Psoas muscle (tissue), 8 donors: ENCODE data around the gene LILRB2. TPM values are rescaled to one million over a fixed set of nuclear protein-coding genes. Genes with fewer than 3 reads are reported as not detected.

ENCODE experiments used
- ATAC-seq, 4 donors: fragments of 200-7000 bp; cut with Tn5 transposase; one replicate each; pipeline ENCODE4 v1.9.1; 2020; ENCODE audit warnings: moderate library complexity in 3 of 4, mild to moderate bottlenecking in 2 of 4
- DNase-seq, 2 donors: peaks; one replicate each; pipeline ENCODE4 v3.0.0-alpha.2; 2020
- H3K27ac ChIP-seq: fragments of 200-600 bp; one replicate; pipeline ENCODE4 v1.8.0; 2022
- H3K27me3 ChIP-seq, 3 donors: fragments of 200-600 bp in 1 of 3; one replicate each; pipeline versions ENCODE4 v1.6.1 to v1.8.0; 2013 to 2022; ENCODE audit warnings: low read length in 2 of 3, mild to moderate bottlenecking in 2 of 3, moderate library complexity in 1 of 3; ENCODE audit not compliant: insufficient read depth in 3 of 3
- H3K36me3 ChIP-seq, 2 donors: fragments of 200-600 bp in 1 of 2; one replicate each; pipeline versions ENCODE4 v1.6.1 to v1.8.0; 2013 to 2022; ENCODE audit warnings: low read depth in 1 of 2, mild to moderate bottlenecking in 1 of 2, moderate library complexity in 1 of 2; ENCODE audit not compliant: insufficient read depth in 1 of 2
- H3K4me1 ChIP-seq: fragments of 200-600 bp; one replicate; pipeline ENCODE4 v1.8.0; 2022
- H3K4me3 ChIP-seq: fragments of 200-600 bp; one replicate; pipeline ENCODE4 v1.8.0; 2022; ENCODE audit warnings: mild to moderate bottlenecking
- H3K9me3 ChIP-seq: fragments of 200-600 bp; one replicate; pipeline ENCODE4 v1.8.0; 2022
- WGBS, 3 donors: extraction: QIAGEN DNeasy Blood & Tissue Kit; methylation state at CpG; one replicate each; pipeline versions ENCODE4 v1.1.6 to v1.1.7; 2013; 5-methylcytosine and 5-hydroxymethylcytosine counted together
- intact Hi-C, 2 donors: fragments of 100-400 bp; cut with DNase I; formaldehyde crosslinking; loops; one replicate each; pipeline versions ENCODE4 v1.11.0 to v1.14.2; 2022
- polyA plus RNA-seq, 3 donors: library from polyadenylated mRNA; stranded (reverse); fragments of 200-250 nt; gene quantifications; one replicate each; pipeline ENCODE4 v1.2.3, GENCODE V29; 2013
- total RNA-seq, 4 donors: library from RNA; stranded (reverse); fragmentation: NEBNext Ultra II Directional in 2 of 4; extraction: Animal tissue kit (Norgen Biotek cat#: 25700) in 2 of 4; gene quantifications; one replicate each; pipeline versions ENCODE4 v1.2.1 to v1.2.4, GENCODE V29; 2021 to 2023
- TF ChIP-seq, protein P1 (sequence below): fragments of 200-600 bp; IDR thresholded peaks from one replicate; pipeline ENCODE4 v1.8.0; 2022; ENCODE audit warnings: antibody characterized with exemption
- donor health status: healthy with polysubstance abuse.
- donor health status: DM: no; HTN: no; CAD: no; lungs with moderate emphysema.
- donor health status: Bipolar disorder and iron deficiency.
- donor health status: healthy.
- donor health status: DM: yes; HTN: yes; CAD: no.
- donor health status: DM: no; HTN: no; CAD: no.
- donor health status: DM: no; HTN: no; CAD: no.
- donor health status: DM: yes; HTN: yes; CAD: no.

Gene LILRB2
- total and polyA plus RNA-seq, 7 donors, result 0.41 to 2.4 (median 1.2) TPM

DNA sequence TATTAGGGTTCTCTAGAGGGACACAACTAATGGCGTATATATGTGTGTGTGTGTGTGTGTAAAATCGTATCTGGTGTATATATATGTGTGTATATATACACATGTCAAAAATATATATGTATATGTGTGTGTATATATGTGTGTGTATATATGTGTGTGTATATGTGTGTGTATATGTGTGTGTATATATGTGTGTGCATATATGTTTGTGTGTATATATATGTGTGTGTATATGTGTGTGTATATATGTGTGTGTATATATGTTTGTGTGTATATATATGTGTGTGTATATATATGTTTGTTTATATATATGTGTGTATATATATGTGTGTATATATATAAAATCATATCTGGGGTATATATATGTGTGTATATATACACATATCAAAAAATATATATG lies 18.4 kb downstream of the LILRB2 start:
- intact Hi-C loops, result no loop called here
- H3K4me1 ChIP-seq, result no peaks in the 10 kb centered on the region
- DNase-seq (no peak), ATAC-seq (no peak)
- WGBS, 3 donors, result 83 to 92% (median 88%) methylated on average over 2 of the region's 2 CpGs
- TF ChIP-seq, protein P1, sequence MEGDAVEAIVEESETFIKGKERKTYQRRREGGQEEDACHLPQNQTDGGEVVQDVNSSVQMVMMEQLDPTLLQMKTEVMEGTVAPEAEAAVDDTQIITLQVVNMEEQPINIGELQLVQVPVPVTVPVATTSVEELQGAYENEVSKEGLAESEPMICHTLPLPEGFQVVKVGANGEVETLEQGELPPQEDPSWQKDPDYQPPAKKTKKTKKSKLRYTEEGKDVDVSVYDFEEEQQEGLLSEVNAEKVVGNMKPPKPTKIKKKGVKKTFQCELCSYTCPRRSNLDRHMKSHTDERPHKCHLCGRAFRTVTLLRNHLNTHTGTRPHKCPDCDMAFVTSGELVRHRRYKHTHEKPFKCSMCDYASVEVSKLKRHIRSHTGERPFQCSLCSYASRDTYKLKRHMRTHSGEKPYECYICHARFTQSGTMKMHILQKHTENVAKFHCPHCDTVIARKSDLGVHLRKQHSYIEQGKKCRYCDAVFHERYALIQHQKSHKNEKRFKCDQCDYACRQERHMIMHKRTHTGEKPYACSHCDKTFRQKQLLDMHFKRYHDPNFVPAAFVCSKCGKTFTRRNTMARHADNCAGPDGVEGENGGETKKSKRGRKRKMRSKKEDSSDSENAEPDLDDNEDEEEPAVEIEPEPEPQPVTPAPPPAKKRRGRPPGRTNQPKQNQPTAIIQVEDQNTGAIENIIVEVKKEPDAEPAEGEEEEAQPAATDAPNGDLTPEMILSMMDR, result no peak
- no peak overlapping the region for H3K4me3 ChIP-seq
- H3K36me3 ChIP-seq, result no peaks in the 10 kb centered on the region
- H3K27ac ChIP-seq, result no peak overlapping the region
- no peaks in the 10 kb centered on the region for H3K9me3 ChIP-seq
- H3K27me3 ChIP-seq, result no peaks in the 10 kb centered on the region

DNA sequence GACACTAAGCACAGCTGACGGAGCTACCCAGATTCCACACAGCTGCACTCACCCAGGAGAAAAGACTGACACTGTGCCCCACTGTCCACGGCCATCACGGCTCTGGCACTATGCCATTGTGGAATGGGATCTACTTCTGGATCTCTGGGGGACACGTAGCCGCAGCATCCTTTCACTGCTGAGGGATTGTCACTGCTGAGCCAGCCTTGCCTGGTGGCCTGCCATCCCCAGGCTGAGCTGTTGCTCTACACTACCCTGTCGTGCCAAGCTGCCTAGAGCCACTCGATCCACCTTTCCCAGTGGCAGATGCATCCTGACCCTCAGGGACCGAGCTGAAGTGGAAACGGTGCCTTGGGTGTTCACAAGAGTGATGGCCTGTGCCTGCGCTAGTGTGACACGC lies 18.8 kb downstream of the LILRB2 start:
- Histone ChIP-seq H3K27ac (no peak overlapping the region), H3K36me3 (no peaks in the 10 kb centered on the region), H3K4me3 (no peak overlapping the region), H3K27me3 (peaks cover 0 to 2% (median 1%) of the 10 kb centered on the region in 3 donors), H3K4me1 (no peaks in the 10 kb centered on the region), H3K9me3 (no peaks in the 10 kb centered on the region)
- ATAC-seq (no peak), DNase-seq (no peak)
- intact Hi-C loops, result no loop called here
- 52 to 55% (median 53%) methylated on average over 11 of the region's 11 CpGs for WGBS, 3 donors
- TF ChIP-seq, protein P1, result no peak

- ATAC-seq (no peak), DNase-seq (no peak)
- peaks cover 0 to 40% (median 11%) of the 10 kb centered on the region in 3 donors for H3K27me3 ChIP-seq
- no peaks in the 10 kb centered on the region for H3K9me3 ChIP-seq
- WGBS, 3 donors, result 55 to 61% (median 58%) methylated on average over 9 of the region's 9 CpGs
- no peaks in the 10 kb centered on the region for H3K36me3 ChIP-seq
- peak within 1 kb of the TSS; percentile 41 for H3K4me3 ChIP-seq
- H3K4me1 ChIP-seq, result no peaks in the 10 kb centered on the region
- intact Hi-C loops, result no loop called here
- H3K27ac ChIP-seq, result no peak within 1 kb of the TSS
- TF ChIP-seq, protein P1, result no peak
Observed at GRCh38 chr19:54257116-54257480, 23.8 kb downstream of the LILRB2 start, which contains the start of gene LILRB5. Gene LILRB5 (minus strand): TSS chr19:54257273. CDS start chr19:54257193, 80 bp downstream.

GRCh38 chr19:54256250-54257115 lies 24.4 kb downstream of the LILRB2 start:
- Histone ChIP-seq H3K27ac (no peak overlapping the region), H3K36me3 (no peaks in the 10 kb centered on the region), H3K4me3 (peak overlapping the region; percentile 41), H3K9me3 (no peaks in the 10 kb centered on the region), H3K4me1 (no peaks in the 10 kb centered on the region), H3K27me3 (peaks cover 0 to 42% (median 12%) of the 10 kb centered on the region in 3 donors)
- TF ChIP-seq, protein P1, result no peak
- ATAC-seq (no peak), DNase-seq (no peak)
- intact Hi-C loops, result no loop called here
- WGBS, 3 donors, result 60 to 64% (median 62%) methylated on average over 19 of the region's 19 CpGs
